ENCODE results near the gene MAPRE2.

- TF ChIP-seq CTCF (conservative IDR thresholded peaks at IDR 0.05; ENCODE audit: low read depth, low read length) (no peak), EZH2 (IDR thresholded peaks at IDR 0.05; ENCODE audit: low read length, unreplicated experiment) (no peak)
Observed at GRCh38 chr18:35073186-35074105, 32.2 kb downstream of the MAPRE2 start.
